Ovary (tissue), 9 donors: ENCODE measurements around the gene ADAMTS2. TPM values are rescaled to one million over a fixed set of nuclear protein-coding genes. Genes with fewer than 3 reads are reported as not detected.

Experiments used
- DNase-seq, 5 donors: peaks; one replicate each; pipeline ENCODE4 v3.0.0-alpha.2; 2019 to 2020
- H3K27ac ChIP-seq, 2 donors: fragments of 200-600 bp; one replicate each; pipeline versions ENCODE4 v1.5.1 to v1.8.0; 2019 to 2022
- H3K27me3 ChIP-seq: fragments of 200-600 bp; one replicate; pipeline ENCODE4 v1.8.0; 2022
- H3K36me3 ChIP-seq: fragments of 200-600 bp; sonication (generic); one replicate; pipeline ENCODE4 v1.5.1; 2019
- H3K4me1 ChIP-seq: one replicate; pipeline ENCODE4 v1.8.1; 2013; ENCODE audit warnings: mild to moderate bottlenecking, moderate library complexity; ENCODE audit not compliant: insufficient read depth
- H3K4me3 ChIP-seq: fragments of 200-600 bp; sonication (generic); one replicate; pipeline ENCODE4 v1.5.1; 2017
- H3K9me3 ChIP-seq, 2 donors: fragments of 200-600 bp in 1 of 2; sonication (generic) in 1 of 2; one replicate each; pipeline versions ENCODE4 v1.5.1 to v1.8.1; 2013 to 2019; ENCODE audit warnings: mild to moderate bottlenecking in 1 of 2, moderate library complexity in 1 of 2
- CTCF ChIP-seq, 3 donors: fragments of 450-650 bp in 2 of 3; fragments of 200-600 bp in 1 of 3; IDR thresholded peaks; one replicate each; pipeline versions ENCODE4 v1.5.1 to v1.8.0; 2016 to 2022; ENCODE audit warnings: antibody characterized with exemption in 3 of 3, mild to moderate bottlenecking in 1 of 3
- EP300 ChIP-seq: sonication (generic); formaldehyde crosslinking; IDR thresholded peaks from one replicate; pipeline ENCODE4 v1.6.1; 2017; ENCODE audit warnings: antibody characterized with exemption
- POLR2A ChIP-seq: fragments of 450-650 bp; IDR thresholded peaks from one replicate; pipeline ENCODE4 v1.6.1; 2017; ENCODE audit warnings: antibody characterized with exemption, mild to moderate bottlenecking, moderate library complexity
- WGBS, 3 donors: extraction: QIAGEN DNeasy Blood & Tissue Kit in 1 of 3; methylation state at CpG; one replicate each; pipeline versions ENCODE4 v1.1.5 to v1.1.7; 2013 to 2017; 5-methylcytosine and 5-hydroxymethylcytosine counted together
- intact Hi-C, 4 donors: fragments of 100-400 bp; cut with DNase I; formaldehyde crosslinking; loops; one replicate each; pipeline versions ENCODE4 v1.11.0 to v1.15.1; 2022 to 2023
- polyA plus RNA-seq, 2 donors: library from polyadenylated mRNA; stranded (reverse); fragments of 200-250 nt in 1 of 2; fragments of 350-450 nt in 1 of 2; fragmentation: Illumina TruSeq in 1 of 2; extraction: RNeasy Lipid Tissue Mini Kit (QIAGEN cat#74804) in 1 of 2; gene quantifications; one replicate each; pipeline ENCODE4 v1.2.3, GENCODE V29; 2013 to 2014
- total RNA-seq, 7 donors: library from RNA; depleted of rRNA in 2 of 7; stranded (reverse); fragments of >200 nt in 2 of 7; fragmentation: NEBNext Ultra II Directional in 3 of 7; extraction: Animal tissue kit (Norgen Biotek cat#: 25700) in 3 of 7; gene quantifications; one replicate each; pipeline versions ENCODE4 v1.1.0 to v1.2.4, GENCODE V29; 2016 to 2023
- donor health status: DM: no; HTN: no; CAD: no; lungs with moderate emphysema.
- donor health status: DM: no; HTN: no; CAD: no.
- donor health status: Bipolar disorder and iron deficiency.
- donor health status: DM: yes; HTN: yes; CAD: no.
- donor health status: DM: no; HTN: no; CAD: no.
- donor health status: DM: yes; HTN: yes; CAD: no.

Gene ADAMTS2
- total and polyA plus RNA-seq, 9 donors = 7.9 to 31.8 (median 11.5) TPM

GRCh38 chr5:179310439-179311090, 34.7 kb downstream of the ADAMTS2 start:
- intact Hi-C loops = no loop called here
- H3K27me3 ChIP-seq = no peaks in the 10 kb centered on the region
- no peak overlapping the region for H3K4me3 ChIP-seq
- TF ChIP-seq CTCF (IDR thresholded peaks at IDR 0.05) = no peak
- no peak for TF ChIP-seq POLR2A
- no peak for TF ChIP-seq EP300
- WGBS, 3 donors = 76 to 85% (median 77%) methylated on average over 9 of the region's 9 CpGs
- DNase-seq = peak in 2 of 5 donors; percentile 9 to 21
- no peak overlapping the region for H3K27ac ChIP-seq
- H3K36me3 ChIP-seq = no peaks in the 10 kb centered on the region
- no peaks in the 10 kb centered on the region for H3K9me3 ChIP-seq
- H3K4me1 ChIP-seq = peaks cover 2% of the 10 kb centered on the region

GRCh38 chr5:179309751-179310320, 35.4 kb downstream of the ADAMTS2 start:
- Histone ChIP-seq H3K4me3 (no peak overlapping the region), H3K36me3 (no peaks in the 10 kb centered on the region), H3K27ac (no peak overlapping the region), H3K27me3 (no peaks in the 10 kb centered on the region), H3K4me1 (peaks cover 2% of the 10 kb centered on the region), H3K9me3 (no peaks in the 10 kb centered on the region)
- peak in 2 of 5 donors; percentile 9 to 32 for DNase-seq
- intact Hi-C loops = no loop called here
- 87 to 95% (median 89%) methylated on average over 9 to 10 of the region's 10 CpGs for WGBS, 3 donors
- TF ChIP-seq CTCF (IDR thresholded peaks at IDR 0.05) = no peak
- TF ChIP-seq EP300 = no peak
- TF ChIP-seq POLR2A = no peak

GRCh38 chr5:179309383-179309670, 35.9 kb downstream of the ADAMTS2 start:
- intact Hi-C loops = no loop called here
- Histone ChIP-seq H3K4me1 (peaks cover 2% of the 10 kb centered on the region), H3K27me3 (no peaks in the 10 kb centered on the region), H3K9me3 (no peaks in the 10 kb centered on the region), H3K36me3 (no peaks in the 10 kb centered on the region), H3K4me3 (no peak overlapping the region), H3K27ac (no peak overlapping the region)
- TF ChIP-seq POLR2A = no peak
- TF ChIP-seq CTCF (IDR thresholded peaks at IDR 0.05) = no peak
- TF ChIP-seq EP300 = no peak
- WGBS, 3 donors = 84 to 88% (median 85%) methylated on average over 7 of the region's 7 CpGs
- DNase-seq = peak in 1 of 5 donors; percentile 8

GRCh38 chr5:179308563-179309382, 36.5 kb downstream of the ADAMTS2 start:
- 86 to 90% (median 89%) methylated on average over 13 of the region's 13 CpGs for WGBS, 3 donors
- no peaks in the 10 kb centered on the region for H3K9me3 ChIP-seq

More at GRCh38 chr5:179308563-179309382, 36.5 kb downstream of the ADAMTS2 start:
- TF ChIP-seq POLR2A = no peak
- no peak for TF ChIP-seq CTCF (IDR thresholded peaks at IDR 0.05)
- no peak for TF ChIP-seq EP300
- no peak overlapping the region for H3K4me3 ChIP-seq
- H3K27me3 ChIP-seq = no peaks in the 10 kb centered on the region
- intact Hi-C loops = no loop called here
- H3K4me1 ChIP-seq = no peaks in the 10 kb centered on the region
- peak in 1 of 5 donors; percentile 10 for DNase-seq
- no peak overlapping the region for H3K27ac ChIP-seq
- no peaks in the 10 kb centered on the region for H3K36me3 ChIP-seq
